ENCODE measurements around the gene RETREG2.

RETREG2 gene

DNA sequence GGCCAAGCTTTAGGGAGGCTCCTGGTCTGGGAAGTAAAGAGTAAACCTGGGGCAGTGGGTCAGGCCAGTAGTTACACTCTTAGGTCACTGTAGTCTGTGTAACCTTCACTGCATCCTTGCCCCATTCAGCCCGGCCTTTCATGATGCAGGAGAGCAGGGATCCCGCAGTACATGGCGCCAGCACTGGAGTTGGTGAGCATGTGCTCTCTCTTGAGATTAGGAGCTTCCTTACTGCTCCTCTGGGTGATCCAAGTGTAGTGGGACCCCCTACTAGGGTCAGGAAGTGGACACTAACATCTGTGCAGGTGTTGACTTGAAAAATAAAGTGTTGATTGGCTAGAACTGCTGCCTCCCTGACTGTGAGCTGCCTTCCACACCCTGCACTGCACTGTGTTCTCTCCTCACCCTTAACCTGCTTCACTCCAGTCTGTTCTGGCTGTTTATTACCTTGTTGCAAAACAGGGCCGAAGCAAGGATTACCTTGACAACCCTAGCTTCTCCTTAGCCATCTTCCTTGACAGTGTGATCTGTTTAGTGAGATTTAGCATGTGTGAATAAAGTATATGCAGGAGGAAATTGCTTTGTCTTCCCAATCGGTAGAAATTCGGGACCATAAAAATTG is 5.2 kb downstream of the RETREG2 start:
- Histone ChIP-seq H3K4me2 (ENCODE audit: low read length, poor library complexity, severe bottlenecking) (no peak overlapping the region), H3K79me1 (replicated peaks; ENCODE audit: low read length, poor library complexity, severe bottlenecking) (peaks cover 34% of the 10 kb centered on the region), H3K4me3 (ENCODE audit: insufficient read depth in 1 of 2, low read depth in 1 of 2, low read length in 2 of 2) (no peak overlapping the region), H2BK12ac (ENCODE audit: low read length in 2 of 2) (peak overlapping the region in 1 of 2 experiments; percentile 15), H3K4me1 (ENCODE audit: control insufficient read depth, insufficient read depth, low read depth, low read length) (peaks cover 8% of the 10 kb centered on the region), H2AFZ (ENCODE audit: low read depth, low read length) (no peak overlapping the region), H2AK5ac (ENCODE audit: low read length, severe bottlenecking) (no peak overlapping the region), H3K27me3 (ENCODE audit: control insufficient read depth in 1 of 2, insufficient read depth in 1 of 2, low read length in 2 of 2) (no peaks in the 10 kb centered on the region), H3K18ac (ENCODE audit: low read depth in 1 of 2, low read length in 2 of 2) (no peak overlapping the region), H3K36me3 (ENCODE audit: control insufficient read depth in 1 of 2, insufficient read depth in 2 of 2, low read depth in 1 of 2, low read length in 2 of 2) (peaks cover 44 to 72% of the 10 kb centered on the region in 2 experiments), H2BK120ac (ENCODE audit: low read depth, low read length) (no peak overlapping the region), H4K91ac (ENCODE audit: low read length) (no peak overlapping the region), H3K14ac (ENCODE audit: low read length in 2 of 2) (no peak overlapping the region), H3K9ac (ENCODE audit: low read length) (peak overlapping the region; percentile 1), H2BK15ac (ENCODE audit: low read depth, poor library complexity, severe bottlenecking) (peak overlapping the region; percentile 13), H4K8ac (ENCODE audit: low read length) (no peak overlapping the region), H3K27ac (ENCODE audit: low read length, poor library complexity, severe bottlenecking) (no peak overlapping the region), H3K9me3 (ENCODE audit: control insufficient read depth, low read length) (no peaks in the 10 kb centered on the region), H3K4ac (ENCODE audit: low read depth in 1 of 2, low read length in 2 of 2) (no peak overlapping the region), H3K23ac (ENCODE audit: low read length in 2 of 2) (no peak overlapping the region), H2BK5ac (ENCODE audit: low read depth, low read length, poor library complexity, severe bottlenecking) (no peak overlapping the region)
- 95% methylated on average over 4 of the region's 6 CpGs for WGBS
- no peak for DNase-seq

DNA sequence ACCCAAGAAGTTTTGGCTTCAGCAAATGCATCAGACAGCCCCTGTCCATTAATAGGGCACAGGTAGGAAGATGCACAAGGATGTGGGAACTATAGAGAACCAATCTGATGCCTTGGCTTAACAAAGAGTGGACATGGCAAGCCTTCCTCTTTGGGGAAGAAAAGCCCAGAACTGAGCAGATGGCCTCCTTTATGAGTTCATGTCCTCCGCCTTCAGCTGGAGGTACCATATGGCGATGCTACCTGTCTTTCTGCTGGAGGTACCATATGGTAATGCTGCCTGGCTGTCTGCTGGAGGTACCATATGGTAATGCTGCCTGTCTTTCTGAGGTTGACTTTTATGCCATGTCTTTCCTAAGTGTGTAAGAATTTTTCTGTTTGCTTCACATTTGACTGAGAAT is 6.0 kb downstream of the RETREG2 start:
- Histone ChIP-seq H2BK12ac (ENCODE audit: low read length in 2 of 2) (no peak overlapping the region), H3K4me2 (ENCODE audit: low read length, poor library complexity, severe bottlenecking) (no peak overlapping the region), H3K4me1 (ENCODE audit: control insufficient read depth, insufficient read depth, low read depth, low read length) (peaks cover 6% of the 10 kb centered on the region), H2BK5ac (ENCODE audit: low read depth, low read length, poor library complexity, severe bottlenecking) (no peak overlapping the region), H3K36me3 (ENCODE audit: control insufficient read depth in 1 of 2, insufficient read depth in 2 of 2, low read depth in 1 of 2, low read length in 2 of 2) (peaks cover 44 to 72% of the 10 kb centered on the region in 2 experiments), H4K91ac (ENCODE audit: low read length) (no peak overlapping the region), H3K79me1 (replicated peaks; ENCODE audit: low read length, poor library complexity, severe bottlenecking) (peaks cover 34% of the 10 kb centered on the region), H3K4ac (ENCODE audit: low read depth in 1 of 2, low read length in 2 of 2) (no peak overlapping the region), H3K27ac (ENCODE audit: low read length, poor library complexity, severe bottlenecking) (no peak overlapping the region), H2AK5ac (ENCODE audit: low read length, severe bottlenecking) (no peak overlapping the region), H3K14ac (ENCODE audit: low read length in 2 of 2) (no peak overlapping the region), H2BK120ac (ENCODE audit: low read depth, low read length) (no peak overlapping the region), H2AFZ (ENCODE audit: low read depth, low read length) (no peak overlapping the region), H4K8ac (ENCODE audit: low read length) (no peak overlapping the region), H3K4me3 (ENCODE audit: insufficient read depth in 1 of 2, low read depth in 1 of 2, low read length in 2 of 2) (no peak overlapping the region), H3K18ac (ENCODE audit: low read depth in 1 of 2, low read length in 2 of 2) (no peak overlapping the region), H2BK15ac (ENCODE audit: low read depth, poor library complexity, severe bottlenecking) (no peak overlapping the region), H3K23ac (ENCODE audit: low read length in 2 of 2) (no peak overlapping the region), H3K9ac (ENCODE audit: low read length) (no peak overlapping the region), H3K9me3 (ENCODE audit: control insufficient read depth, low read length) (no peaks in the 10 kb centered on the region), H3K27me3 (ENCODE audit: control insufficient read depth in 1 of 2, insufficient read depth in 1 of 2, low read length in 2 of 2) (no peaks in the 10 kb centered on the region)
- 95% methylated on average over 2 of the region's 2 CpGs for WGBS
- DNase-seq: no peak

GRCh38 chr2:219186754-219187456 is 8.8 kb downstream of the RETREG2 start:
- no peak overlapping the region for H3K4me3 ChIP-seq (ENCODE audit: insufficient read depth in 1 of 2, low read depth in 1 of 2, low read length in 2 of 2)
- peaks cover 14% of the 10 kb centered on the region for H3K79me1 ChIP-seq (replicated peaks; ENCODE audit: low read length, poor library complexity, severe bottlenecking)
- H2AFZ ChIP-seq (ENCODE audit: low read depth, low read length): no peak overlapping the region
- no peaks in the 10 kb centered on the region for H3K9me3 ChIP-seq (ENCODE audit: control insufficient read depth, low read length)
- H2BK12ac ChIP-seq (ENCODE audit: low read length in 2 of 2): no peak overlapping the region
- peaks cover 2% of the 10 kb centered on the region for H3K4me1 ChIP-seq (ENCODE audit: control insufficient read depth, insufficient read depth, low read depth, low read length)
- no peak overlapping the region for H4K91ac ChIP-seq (ENCODE audit: low read length)
- no peak overlapping the region for H2BK120ac ChIP-seq (ENCODE audit: low read depth, low read length)
- no peak overlapping the region for H3K4ac ChIP-seq (ENCODE audit: low read depth in 1 of 2, low read length in 2 of 2)
- H3K14ac ChIP-seq (ENCODE audit: low read length in 2 of 2): no peak overlapping the region
- H2BK5ac ChIP-seq (ENCODE audit: low read depth, low read length, poor library complexity, severe bottlenecking): no peak overlapping the region
- H3K27me3 ChIP-seq (ENCODE audit: control insufficient read depth in 1 of 2, insufficient read depth in 1 of 2, low read length in 2 of 2): no peaks in the 10 kb centered on the region
- H2AK5ac ChIP-seq (ENCODE audit: low read length, severe bottlenecking): no peak overlapping the region
- WGBS: 96% methylated on average over 7 of the region's 7 CpGs
- H3K4me2 ChIP-seq (ENCODE audit: low read length, poor library complexity, severe bottlenecking): no peak overlapping the region
- no peak for DNase-seq
- H3K18ac ChIP-seq (ENCODE audit: low read depth in 1 of 2, low read length in 2 of 2): no peak overlapping the region
- peaks cover 20 to 45% of the 10 kb centered on the region in 2 experiments for H3K36me3 ChIP-seq (ENCODE audit: control insufficient read depth in 1 of 2, insufficient read depth in 2 of 2, low read depth in 1 of 2, low read length in 2 of 2)
- no peak overlapping the region for H3K23ac ChIP-seq (ENCODE audit: low read length in 2 of 2)
- H3K27ac ChIP-seq (ENCODE audit: low read length, poor library complexity, severe bottlenecking): no peak overlapping the region
- H2BK15ac ChIP-seq (ENCODE audit: low read depth, poor library complexity, severe bottlenecking): no peak overlapping the region
- H4K8ac ChIP-seq (ENCODE audit: low read length): no peak overlapping the region
- H3K9ac ChIP-seq (ENCODE audit: low read length): no peak overlapping the region

GRCh38 chr2:219197388-219197787 is 19.3 kb downstream of the RETREG2 start:
- Histone ChIP-seq H3K27me3 (ENCODE audit: control insufficient read depth in 1 of 2, insufficient read depth in 1 of 2, low read length in 2 of 2) (peaks cover 11 to 21% of the 10 kb centered on the region in 2 experiments), H2AK5ac (ENCODE audit: low read length, severe bottlenecking) (no peak overlapping the region), H2BK120ac (ENCODE audit: low read depth, low read length) (no peak overlapping the region), H3K9ac (ENCODE audit: low read length) (no peak overlapping the region), H4K8ac (ENCODE audit: low read length) (no peak overlapping the region), H3K4me1 (ENCODE audit: control insufficient read depth, insufficient read depth, low read depth, low read length) (no peaks in the 10 kb centered on the region), H3K14ac (ENCODE audit: low read length in 2 of 2) (no peak overlapping the region), H3K36me3 (ENCODE audit: control insufficient read depth in 1 of 2, insufficient read depth in 2 of 2, low read depth in 1 of 2, low read length in 2 of 2) (no peaks in the 10 kb centered on the region), H3K18ac (ENCODE audit: low read depth in 1 of 2, low read length in 2 of 2) (no peak overlapping the region), H2BK15ac (ENCODE audit: low read depth, poor library complexity, severe bottlenecking) (no peak overlapping the region), H3K9me3 (ENCODE audit: control insufficient read depth, low read length) (no peaks in the 10 kb centered on the region), H2BK5ac (ENCODE audit: low read depth, low read length, poor library complexity, severe bottlenecking) (no peak overlapping the region), H3K4ac (ENCODE audit: low read depth in 1 of 2, low read length in 2 of 2) (no peak overlapping the region), H3K79me1 (replicated peaks; ENCODE audit: low read length, poor library complexity, severe bottlenecking) (no peaks in the 10 kb centered on the region), H4K91ac (ENCODE audit: low read length) (no peak overlapping the region), H3K4me2 (ENCODE audit: low read length, poor library complexity, severe bottlenecking) (no peak overlapping the region), H2BK12ac (ENCODE audit: low read length in 2 of 2) (no peak overlapping the region), H3K23ac (ENCODE audit: low read length in 2 of 2) (no peak overlapping the region), H3K27ac (ENCODE audit: low read length, poor library complexity, severe bottlenecking) (no peak overlapping the region), H3K4me3 (ENCODE audit: insufficient read depth in 1 of 2, low read depth in 1 of 2, low read length in 2 of 2) (no peak overlapping the region), H2AFZ (ENCODE audit: low read depth, low read length) (no peak overlapping the region)
- no peak for DNase-seq
- 95% methylated on average over 1 of the region's 1 CpG for WGBS

Data from mesenchymal stem cell (in vitro differentiated cells and primary cell).